Stimulated activated naive CD8-positive, alpha-beta T cell treated with anti-CD3 and anti-CD28 coated beads, Interleukin-15, Interleukin-2, amounts not matched to agents 100 ng/mL and 50 ng/mL, for 24 hours (primary cell): ENCODE results near the gene WBP2.
"Not testable (repeated sequence)": the region's sequence is repeated elsewhere in the genome, so short reads cannot be mapped to it uniquely, and the experiment has no call there.

ENCODE experiments used
- H3K27ac Mint-ChIP-seq: one replicate; pipeline ENCODE4 v1.8.0; 2021; ENCODE audit warnings: mild to moderate bottlenecking, mixed read lengths
- H3K27me3 Mint-ChIP-seq: one replicate; pipeline ENCODE4 v1.8.0; 2021; ENCODE audit warnings: mixed read lengths
- H3K36me3 Mint-ChIP-seq: one replicate; pipeline ENCODE4 v1.8.0; 2021; ENCODE audit warnings: low read depth, mixed read lengths
- H3K4me1 Mint-ChIP-seq: one replicate; pipeline ENCODE4 v1.8.0; 2021; ENCODE audit warnings: low read depth, mixed read lengths
- H3K4me3 Mint-ChIP-seq: one replicate; pipeline ENCODE4 v1.8.0; 2021; ENCODE audit warnings: mild to moderate bottlenecking, mixed read lengths
- H3K9me3 Mint-ChIP-seq: one replicate; pipeline ENCODE4 v1.8.0; 2021; ENCODE audit warnings: mixed read lengths

Gene WBP2

DNA sequence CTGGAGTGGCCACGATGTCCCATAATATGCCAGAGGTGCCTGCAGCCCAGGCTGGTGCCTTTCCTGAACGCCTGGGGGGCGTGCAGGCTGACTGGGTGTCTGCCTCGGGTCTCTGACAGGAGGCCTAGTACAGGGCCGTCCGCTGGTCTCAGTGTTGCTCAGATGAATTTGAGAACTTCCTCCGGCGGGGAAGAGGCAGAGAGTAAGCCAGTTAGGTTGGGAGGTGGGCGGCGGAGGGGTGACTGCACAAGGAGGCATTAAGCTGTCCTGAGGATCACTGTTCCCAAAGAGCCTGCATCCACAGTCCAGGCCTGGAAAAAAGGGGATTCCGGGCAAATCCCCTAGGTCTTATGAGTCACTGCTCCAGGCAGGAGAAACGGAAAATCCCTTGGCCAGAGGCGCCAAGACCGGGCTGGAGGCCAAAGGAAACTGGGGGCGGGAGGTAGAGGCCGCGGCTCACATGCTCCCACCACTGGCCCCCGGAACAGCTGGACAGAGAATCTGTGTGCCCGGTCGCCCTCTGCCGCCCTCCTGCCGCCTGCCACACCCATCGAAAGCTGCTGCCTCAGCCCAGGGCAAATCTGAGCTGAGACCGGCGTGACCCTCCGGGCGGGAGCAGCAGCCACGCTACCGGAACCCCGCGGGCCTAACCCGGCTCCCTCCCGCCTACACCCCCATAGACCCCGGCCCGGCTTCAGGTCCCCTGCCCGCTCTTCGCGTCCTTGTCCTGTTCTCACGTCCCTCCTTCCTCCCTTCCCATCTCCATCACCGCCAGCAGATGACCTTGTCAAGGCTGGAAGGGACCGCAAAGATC is 22.0 kb upstream of the WBP2 start:
- H3K36me3 Mint-ChIP-seq = no peaks in the 10 kb centered on the region
- peaks cover 26% of the 10 kb centered on the region for H3K4me1 Mint-ChIP-seq
- H3K9me3 Mint-ChIP-seq = no peaks in the 10 kb centered on the region
- H3K4me3 Mint-ChIP-seq = peak overlapping the region; percentile 85
- H3K27me3 Mint-ChIP-seq = peaks cover 5% of the 10 kb centered on the region
- peak overlapping the region; percentile 86 for H3K27ac Mint-ChIP-seq

DNA sequence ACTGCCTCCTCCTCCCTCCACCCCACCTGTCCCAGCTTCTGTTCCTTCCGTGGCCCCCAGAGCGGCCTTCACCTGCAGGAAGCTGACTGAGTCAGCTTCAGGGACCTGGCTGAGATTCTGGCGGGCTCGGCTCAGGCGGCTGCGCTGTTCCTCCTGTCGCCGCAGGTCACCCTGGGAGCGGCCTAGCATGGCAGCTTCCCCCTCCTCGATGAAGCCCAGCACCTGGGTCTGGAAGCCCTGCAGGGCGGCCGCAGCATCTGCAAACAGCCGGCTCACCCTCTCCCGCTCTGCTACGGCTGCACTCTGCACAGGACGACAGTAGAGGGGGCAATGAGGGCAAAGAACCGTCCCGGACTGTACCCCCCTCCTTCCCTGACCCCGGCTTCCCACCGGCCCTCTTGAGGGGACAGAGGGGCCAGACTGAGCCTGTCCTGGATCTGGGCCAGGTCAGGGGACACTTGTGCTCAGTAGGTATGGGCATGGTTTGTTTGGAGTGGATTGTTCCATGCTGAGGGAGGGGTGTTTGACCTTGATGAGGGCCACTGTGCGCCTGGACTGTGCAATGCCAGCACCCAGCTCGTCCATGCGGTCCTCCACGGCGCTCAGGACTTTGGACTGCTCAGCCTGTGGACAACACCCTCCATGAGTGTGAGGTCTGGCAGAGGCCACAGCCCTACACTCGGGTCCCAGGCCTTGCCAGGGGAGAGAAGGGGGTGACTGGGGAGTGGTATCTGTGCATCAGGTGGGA is 21.2 kb upstream of the WBP2 start:
- H3K27me3 Mint-ChIP-seq = peaks cover 5% of the 10 kb centered on the region
- H3K9me3 Mint-ChIP-seq = no peaks in the 10 kb centered on the region
- H3K4me3 Mint-ChIP-seq = peak overlapping the region; percentile 85
- H3K36me3 Mint-ChIP-seq = no peaks in the 10 kb centered on the region
- H3K27ac Mint-ChIP-seq = peak overlapping the region; percentile 86
- peaks cover 26% of the 10 kb centered on the region for H3K4me1 Mint-ChIP-seq

DNA sequence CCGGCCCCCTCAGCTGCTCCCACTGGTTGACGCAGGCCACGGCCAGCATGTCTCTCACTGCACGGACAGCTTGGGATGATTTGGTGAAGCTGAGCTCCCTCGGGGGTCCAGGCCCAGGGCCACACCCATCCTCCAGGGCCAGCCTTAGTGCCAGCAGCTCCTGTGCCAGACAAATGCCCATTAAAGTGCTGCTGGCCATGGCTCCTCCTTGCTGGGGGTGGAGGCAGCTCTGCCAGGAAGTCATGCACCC is 20.7 kb upstream of the WBP2 start:
- peak overlapping the region; percentile 85 for H3K4me3 Mint-ChIP-seq
- peaks cover 26% of the 10 kb centered on the region for H3K4me1 Mint-ChIP-seq
- H3K36me3 Mint-ChIP-seq = no peaks in the 10 kb centered on the region
- H3K27ac Mint-ChIP-seq = peak overlapping the region; percentile 86
- H3K9me3 Mint-ChIP-seq = no peaks in the 10 kb centered on the region
- peaks cover 5% of the 10 kb centered on the region for H3K27me3 Mint-ChIP-seq

- Mint-ChIP-seq H3K4me3 (peak overlapping the region; percentile 85), H3K9me3 (no peaks in the 10 kb centered on the region), H3K36me3 (no peaks in the 10 kb centered on the region), H3K27ac (peak overlapping the region; percentile 86), H3K4me1 (peaks cover 26% of the 10 kb centered on the region), H3K27me3 (peaks cover 5% of the 10 kb centered on the region)
These were observed 20.2 kb upstream of the WBP2 start for GRCh38 chr17:75875182-75875939.

GRCh38 chr17:75874323-75875181 is 19.4 kb upstream of the WBP2 start:
- H3K36me3 Mint-ChIP-seq = no peaks in the 10 kb centered on the region
- peaks cover 26% of the 10 kb centered on the region for H3K4me1 Mint-ChIP-seq
- H3K9me3 Mint-ChIP-seq = no peaks in the 10 kb centered on the region
- H3K27me3 Mint-ChIP-seq = no peaks in the 10 kb centered on the region
- H3K27ac Mint-ChIP-seq = no peak overlapping the region
- no peak overlapping the region for H3K4me3 Mint-ChIP-seq

DNA sequence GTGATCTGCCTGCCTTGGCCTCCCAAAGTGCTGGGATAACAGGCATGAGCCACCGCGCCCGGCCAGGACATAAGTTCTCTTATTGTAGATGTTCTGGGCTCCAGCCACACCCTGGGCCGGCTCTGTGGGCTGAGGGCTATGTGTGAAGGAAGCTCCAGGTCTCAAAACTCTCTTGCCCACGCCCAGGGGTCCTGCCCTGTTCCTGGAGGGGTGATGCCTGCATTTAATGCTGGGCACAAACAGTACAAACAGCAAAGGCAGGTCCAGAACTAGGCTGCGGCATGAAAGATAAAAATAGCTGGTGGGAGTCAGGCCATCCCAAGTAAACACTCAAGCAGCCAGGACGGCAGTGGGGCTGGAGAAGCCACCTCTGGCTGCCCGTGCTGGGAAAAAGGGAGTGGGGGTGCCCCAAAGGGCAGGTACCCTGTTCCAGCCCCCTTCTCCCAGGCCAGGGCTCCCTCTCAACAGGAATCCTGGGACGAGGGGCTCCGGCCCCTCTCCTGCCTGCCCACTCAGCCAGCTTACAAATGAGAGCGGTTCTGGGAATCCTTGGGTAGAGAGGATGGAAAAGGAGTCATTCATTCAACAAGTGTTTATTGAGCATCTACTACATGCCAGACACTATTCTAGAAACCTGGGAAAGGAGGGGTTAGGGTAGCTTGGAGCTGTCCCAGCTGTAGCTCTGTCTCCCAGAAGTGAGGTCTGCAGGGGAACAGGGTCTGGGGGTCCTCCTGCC is 18.6 kb upstream of the WBP2 start:
- Mint-ChIP-seq H3K36me3 (no peaks in the 10 kb centered on the region), H3K4me1 (peaks cover 23% of the 10 kb centered on the region), H3K27me3 (no peaks in the 10 kb centered on the region), H3K27ac (no peak overlapping the region), H3K4me3 (no peak overlapping the region), H3K9me3 (no peaks in the 10 kb centered on the region)

DNA sequence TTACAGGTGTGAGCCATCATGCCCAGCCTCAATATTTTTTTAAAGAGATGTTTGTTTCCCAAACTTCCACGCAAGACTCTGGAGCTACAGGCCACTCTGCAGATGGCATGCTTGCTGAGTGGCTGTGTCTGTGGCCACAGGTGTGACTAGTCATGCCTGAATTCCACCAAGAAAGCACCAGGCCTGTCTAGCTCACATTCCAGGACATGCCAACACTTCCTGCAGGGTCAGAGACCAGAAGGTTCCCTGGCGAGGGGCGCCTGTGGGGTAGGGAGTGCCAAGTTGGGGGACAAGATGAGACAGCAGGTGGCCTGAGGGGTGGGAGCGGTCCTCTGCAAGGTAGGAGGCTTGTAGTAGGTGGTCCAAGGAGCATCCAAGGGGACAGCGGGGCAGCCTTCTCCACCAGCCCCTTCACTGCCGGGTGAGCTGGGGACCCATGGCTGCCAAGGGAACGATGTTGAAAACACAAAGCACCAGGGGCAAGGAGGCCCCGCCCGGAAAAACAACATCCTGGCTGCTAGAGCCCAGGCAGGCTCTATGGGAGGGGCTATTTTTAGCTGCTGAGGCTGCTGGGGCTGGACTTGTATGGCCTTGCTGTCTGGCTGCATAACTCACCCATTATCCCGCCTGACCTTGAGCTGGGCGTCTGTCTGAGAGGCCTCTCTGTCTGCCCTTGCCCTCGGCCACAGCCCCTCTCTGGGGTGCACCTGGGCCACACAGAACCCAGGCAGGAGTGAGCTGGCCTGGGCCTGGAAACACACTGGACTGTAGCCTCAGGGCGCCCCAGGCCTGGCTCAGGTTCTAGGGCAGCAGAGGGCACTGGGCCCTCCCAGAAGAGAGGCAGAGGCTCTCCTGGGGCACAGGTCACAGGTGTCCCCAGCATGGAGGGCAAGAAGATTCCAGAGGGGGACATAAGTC is 17.6 kb upstream of the WBP2 start:
- Mint-ChIP-seq H3K27ac (peak overlapping the region; percentile 21), H3K36me3 (no peaks in the 10 kb centered on the region), H3K27me3 (no peaks in the 10 kb centered on the region), H3K4me3 (no peak overlapping the region), H3K9me3 (no peaks in the 10 kb centered on the region), H3K4me1 (peaks cover 20% of the 10 kb centered on the region)

DNA sequence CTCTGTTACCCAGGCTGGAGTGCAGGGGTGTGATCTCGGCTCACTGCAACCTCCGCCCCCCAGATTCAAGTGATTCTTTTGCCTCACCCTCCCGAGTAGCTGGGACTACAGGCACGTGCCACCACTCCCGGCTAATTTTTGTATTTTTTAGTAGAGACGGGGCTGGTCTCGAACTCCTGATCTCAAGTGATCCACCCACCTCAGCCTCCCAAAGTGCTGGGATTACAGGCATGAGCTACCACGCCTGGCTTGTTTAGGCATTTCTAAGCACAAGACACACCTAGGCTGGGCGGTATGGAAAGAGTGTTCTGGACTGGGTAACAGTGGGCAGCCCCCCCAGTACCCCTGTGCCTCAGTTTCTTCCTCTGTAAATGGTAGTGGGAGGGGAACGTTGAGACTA is 15.1 kb upstream of the WBP2 start:
- H3K36me3 Mint-ChIP-seq, H3K9me3 Mint-ChIP-seq, H3K4me3 Mint-ChIP-seq, H3K27me3 Mint-ChIP-seq, H3K4me1 Mint-ChIP-seq, H3K27ac Mint-ChIP-seq: not testable (repeated sequence)

DNA sequence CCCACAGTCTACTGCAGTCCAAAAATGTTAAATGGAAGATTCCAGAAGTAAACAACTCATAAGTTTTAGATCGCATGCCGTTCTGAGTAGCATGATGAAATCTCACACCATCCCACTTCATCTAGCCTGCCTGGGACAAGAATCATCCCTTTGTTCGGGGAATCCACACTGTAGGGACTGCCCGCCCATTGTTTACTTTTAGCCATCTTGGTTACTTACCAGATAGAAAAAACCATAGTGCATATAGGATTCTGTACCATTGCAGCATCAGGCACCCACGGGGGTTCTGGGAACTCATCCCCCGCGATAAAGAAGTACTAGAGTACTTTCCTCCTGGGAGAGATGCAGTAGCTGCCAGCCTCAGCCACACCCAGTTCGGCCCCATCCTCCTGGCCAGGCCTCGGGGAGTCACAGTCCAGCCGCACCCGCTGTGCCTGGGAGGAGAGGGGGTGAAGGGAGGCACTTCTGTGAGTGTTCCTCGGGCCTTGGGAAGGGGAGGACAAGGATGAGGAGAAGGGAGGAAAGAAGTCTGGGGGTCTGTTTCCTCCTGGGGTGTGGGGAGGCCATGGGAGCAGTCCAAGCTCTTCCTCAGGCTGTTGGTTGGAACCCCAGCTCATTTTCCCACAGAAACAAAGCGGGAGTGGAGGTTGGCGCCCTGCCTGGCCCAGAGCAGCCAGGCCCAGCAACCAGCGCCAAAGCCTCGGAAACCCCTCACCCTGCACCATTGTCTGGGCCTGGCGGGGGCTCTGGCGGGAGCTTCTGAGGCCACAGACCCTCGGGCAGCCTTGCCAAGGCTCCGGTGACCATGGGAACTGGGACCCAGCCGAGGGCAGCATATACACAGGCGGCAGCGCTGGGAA is 14.4 kb upstream of the WBP2 start:
- no peaks in the 10 kb centered on the region for H3K27me3 Mint-ChIP-seq
- H3K4me3 Mint-ChIP-seq = no peak overlapping the region
- H3K9me3 Mint-ChIP-seq = no peaks in the 10 kb centered on the region
- no peak overlapping the region for H3K27ac Mint-ChIP-seq
- peaks cover 11% of the 10 kb centered on the region for H3K4me1 Mint-ChIP-seq
- H3K36me3 Mint-ChIP-seq = no peaks in the 10 kb centered on the region

GRCh38 chr17:75868730-75869281 is 13.7 kb upstream of the WBP2 start:
- H3K27ac Mint-ChIP-seq = peak overlapping the region; percentile 11
- not testable (repeated sequence) for H3K27me3 Mint-ChIP-seq, H3K9me3 Mint-ChIP-seq, H3K4me3 Mint-ChIP-seq, H3K36me3 Mint-ChIP-seq
- peaks cover 18% of the 10 kb centered on the region for H3K4me1 Mint-ChIP-seq

DNA sequence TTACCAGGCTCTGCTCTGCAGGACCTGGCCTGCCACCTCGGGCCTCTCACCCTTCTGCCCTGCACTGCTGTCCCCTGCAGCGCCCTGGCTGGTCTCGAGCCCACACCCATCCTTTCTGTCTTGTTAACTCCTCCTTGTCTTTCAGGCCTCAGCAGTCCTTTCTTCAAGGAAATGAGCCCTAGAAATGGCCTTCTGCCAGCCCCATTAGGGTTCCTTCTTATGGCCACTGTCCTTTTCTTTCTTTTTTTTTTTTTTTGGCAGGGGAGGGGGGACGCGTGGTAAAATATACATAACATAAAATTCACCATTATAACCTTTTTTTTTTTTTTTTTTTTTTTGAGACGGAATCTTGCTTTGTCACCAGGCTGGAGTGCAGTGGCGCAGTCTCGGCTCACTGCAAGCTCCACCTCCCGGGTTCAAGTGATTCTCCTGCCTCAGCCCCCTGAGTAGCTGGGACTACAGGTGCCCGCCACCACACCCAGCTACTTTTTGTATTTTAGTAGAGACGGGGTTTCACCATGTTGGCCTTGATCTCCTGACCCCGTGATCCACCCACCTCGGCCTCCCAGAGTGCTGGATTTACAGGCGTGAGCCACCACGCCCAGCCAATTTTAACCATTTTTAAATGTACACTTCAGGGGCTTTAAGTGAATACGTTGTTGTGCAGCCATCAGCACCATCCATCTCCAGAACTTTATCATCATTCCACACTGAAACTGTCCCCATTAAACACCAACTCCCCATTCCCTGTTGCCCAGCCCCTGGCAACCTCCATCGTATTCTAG is 10.5 kb upstream of the WBP2 start:
- H3K27me3 Mint-ChIP-seq, H3K36me3 Mint-ChIP-seq, H3K27ac Mint-ChIP-seq, H3K9me3 Mint-ChIP-seq, H3K4me3 Mint-ChIP-seq: not testable (repeated sequence)
- H3K4me1 Mint-ChIP-seq = peaks cover 18% of the 10 kb centered on the region

GRCh38 chr17:75864887-75865286 is 9.8 kb upstream of the WBP2 start:
- H3K36me3 Mint-ChIP-seq, H3K27me3 Mint-ChIP-seq, H3K9me3 Mint-ChIP-seq, H3K4me3 Mint-ChIP-seq: not testable (repeated sequence)
- Mint-ChIP-seq H3K4me1 (peaks cover 18% of the 10 kb centered on the region), H3K27ac (peak overlapping the region; percentile 68)
